Panc1 (cell line): ENCODE data around the gene RFX1. TPM values are rescaled to one million over a fixed set of nuclear protein-coding genes. Genes with fewer than 3 reads are reported as not detected.

Source experiments
- ATAC-seq: fragments of 200-7000 bp; cut with Tn5 transposase; 2 replicates; pipeline ENCODE4 v1.9.1; 2020; ENCODE audit warnings: mild to moderate bottlenecking, moderate library complexity
- BruUV-seq: library from RNA; stranded (reverse); fragments of 400-500 nt; replicated peaks from 2 replicates; lab custom pipeline; 2021; lab: Mats Ljungman, UMichigan
- CTCF ChIA-PET: fragments of 300-600 bp; sonication (Branson Sonifier 250); formaldehyde crosslinking; loops from one replicate; lab custom pipeline; 2022; ENCODE audit warnings: antibody characterized with exemption; lab: Charles Lee
- POLR2A ChIA-PET: fragments of 300-600 bp; sonication (Branson Sonifier 250); formaldehyde crosslinking; loops from one replicate; lab custom pipeline; 2022; ENCODE audit warnings: antibody characterized with exemption; lab: Charles Lee
- DNase-seq: peaks from one replicate; pipeline ENCODE4 v3.0.0-alpha.2; 2010; ENCODE audit warnings: low read depth, low spot score
- H3K27ac ChIP-seq: 2 replicates; pipeline ENCODE4 v1.5.1; 2011; ENCODE audit warnings: mild to moderate bottlenecking, low read length, inconsistent platforms
- H3K27me3 ChIP-seq: fragments of 200-500 bp; sonication (Bioruptor generic); 2 replicates; pipeline ENCODE4 v1.6.0; 2014; ENCODE audit warnings: low read length, inconsistent platforms; ENCODE audit not compliant: control insufficient read depth, insufficient read depth
- H3K36me3 ChIP-seq: fragments of 200-500 bp; sonication (Bioruptor generic); 2 replicates; pipeline ENCODE4 v1.5.1; 2014; ENCODE audit warnings: inconsistent platforms, mild to moderate bottlenecking, low read length, moderate library complexity; ENCODE audit not compliant: control insufficient read depth, insufficient read depth
- H3K4me1 ChIP-seq: 2 replicates; pipeline ENCODE4 v1.5.1; 2011; ENCODE audit warnings: inconsistent platforms, mild to moderate bottlenecking, low read length, moderate library complexity; ENCODE audit not compliant: control insufficient read depth, insufficient read depth
- H3K4me3 ChIP-seq, 2 experiments: 2 replicates each; pipeline ENCODE4 v1.5.1; 2011 to 2012; ENCODE audit warnings: low read depth in 2 of 2, low read length in 2 of 2, mild to moderate bottlenecking in 2 of 2, inconsistent platforms in 1 of 2, moderate library complexity in 1 of 2
- H3K9me3 ChIP-seq: fragments of 200-500 bp; sonication (Bioruptor generic); 2 replicates; pipeline ENCODE4 v1.5.1; 2014; ENCODE audit warnings: low read depth, mild to moderate bottlenecking, inconsistent platforms, low read length, moderate library complexity; ENCODE audit not compliant: control insufficient read depth, insufficient read depth
- CTCF ChIP-seq: fragments of 450-650 bp; IDR thresholded peaks from 2 replicates; pipeline ENCODE4 v1.5.1; 2017; ENCODE audit warnings: mild to moderate bottlenecking
- POLR2AphosphoS5 ChIP-seq: IDR thresholded peaks from 2 replicates; pipeline ENCODE4 v1.6.1; 2012; ENCODE audit warnings: mild to moderate bottlenecking, low read depth, low read length, moderate library complexity
- REST ChIP-seq, 2 experiments: IDR thresholded peaks; 2 replicates each; pipeline ENCODE4 v1.6.1; 2011 to 2012; ENCODE audit warnings: low read depth in 2 of 2, control low read depth in 1 of 2, low read length in 1 of 2, mild to moderate bottlenecking in 1 of 2, moderate library complexity in 1 of 2; ENCODE audit not compliant: insufficient read depth in 1 of 2
- SIN3A ChIP-seq: IDR thresholded peaks from 2 replicates; pipeline ENCODE4 v1.6.1; 2012; ENCODE audit warnings: low read depth, mild to moderate bottlenecking, low read length, moderate library complexity, borderline replicate concordance; ENCODE audit not compliant: insufficient read depth
- TCF7L2 ChIP-seq: IDR thresholded peaks from 2 replicates; pipeline ENCODE4 v1.6.1; 2011; ENCODE audit warnings: mild to moderate bottlenecking, low read depth, low read length, inconsistent platforms
- in situ Hi-C: cut with HindIII; loops from 2 replicates; pipeline ENCODE4 v1.10.0; 2016; ENCODE audit warnings: low sequenced_read_pairs, low pct_unique_long_range_greater_than_20kb
- intact Hi-C: fragments of 100-400 bp; cut with micrococcal nuclease; formaldehyde crosslinking; loops from one replicate; pipeline ENCODE4 v1.10.0; 2022; ENCODE audit not compliant: unreplicated experiment
- total RNA-seq: library from RNA; stranded (reverse); gene quantifications from one replicate; pipeline ENCODE4 v1.2.1, GENCODE V29; 2021; ENCODE audit not compliant: unreplicated experiment

The RFX1 gene
- total RNA-seq, 1 experiment from 2014 or later: 15.2 TPM

DNA sequence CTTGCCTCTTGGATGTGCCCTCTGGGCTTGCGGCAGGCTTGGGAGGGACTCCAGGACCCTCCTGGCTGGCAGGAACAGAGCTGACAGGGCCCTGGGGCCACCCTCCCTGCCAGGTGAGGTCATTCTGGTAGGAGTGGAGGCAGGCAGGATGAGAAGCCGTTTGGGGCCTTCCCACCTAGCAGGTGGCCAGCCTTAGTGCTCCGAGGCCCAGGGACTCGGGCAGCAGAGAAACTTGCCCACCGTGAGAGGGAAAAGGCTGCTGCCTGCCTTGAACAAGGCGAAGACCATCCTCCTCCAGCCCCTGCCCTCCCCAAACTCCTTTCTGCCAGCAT, 8.5 kb downstream of the RFX1 start:
- Histone ChIP-seq H3K27me3 (no peaks in the 10 kb centered on the region), H3K27ac (no peak overlapping the region), H3K36me3 (no peaks in the 10 kb centered on the region), H3K9me3 (no peaks in the 10 kb centered on the region; the same call in 1 of the 2 replicates), H3K4me3 (no peak overlapping the region), H3K4me1 (no peaks in the 10 kb centered on the region)
- no peak for TF ChIP-seq REST (IDR thresholded peaks at IDR 0.05; ENCODE audit: insufficient read depth in 1 of 2, low read depth in 2 of 2, low read length in 1 of 2)
- no peak for TF ChIP-seq SIN3A
- TF ChIP-seq POLR2AphosphoS5: no peak
- TF ChIP-seq TCF7L2: no peak
- no peak for TF ChIP-seq CTCF
- CTCF ChIA-PET: no interaction called here
- intact Hi-C loops: no loop called here
- no peak for DNase-seq
- no TSS peak for BruUV-seq
- no peak for ATAC-seq
- in situ Hi-C loops: no loop called here
- POLR2A ChIA-PET: no interaction called here

DNA sequence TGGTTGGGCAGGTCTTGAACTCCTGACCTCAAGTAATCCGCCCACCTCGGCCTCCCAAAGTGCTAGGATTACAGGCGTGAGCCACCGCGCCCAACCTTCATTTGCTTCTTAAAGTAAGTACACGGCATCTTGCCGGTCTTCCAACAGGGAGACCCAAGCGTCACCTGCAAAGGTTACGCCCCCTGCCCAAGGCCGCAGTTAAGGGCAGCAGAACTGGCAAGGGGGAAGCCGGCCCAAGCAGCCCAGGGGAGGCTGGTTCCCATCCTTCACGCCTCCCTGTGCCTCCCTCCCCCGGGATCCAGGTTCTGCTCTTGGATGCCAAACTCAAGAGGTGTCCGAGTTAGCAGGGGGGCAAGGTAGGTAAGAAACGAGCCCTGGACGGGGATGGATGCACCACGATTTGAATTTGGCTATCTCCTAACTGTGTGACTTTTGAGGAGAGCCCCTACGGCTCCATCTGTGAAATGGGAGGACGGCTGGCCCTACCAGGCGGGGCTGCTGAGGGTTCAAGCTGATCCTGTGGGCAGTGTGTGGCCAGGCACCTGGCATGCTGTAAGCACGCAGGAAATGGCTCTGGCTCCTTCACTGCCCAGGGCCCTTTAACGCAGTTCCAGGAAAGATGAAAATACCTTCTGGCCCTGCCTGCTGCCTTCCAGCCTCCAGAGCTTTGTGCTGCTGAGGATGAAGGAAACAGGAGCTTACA, 9.0 kb downstream of the RFX1 start:
- CTCF ChIA-PET: no interaction called here
- BruUV-seq: no TSS peak
- POLR2A ChIA-PET: interaction anchor here (0.6 kb wide), 1 partner anchor 319 kb away, joined by 4 read pairs; no protein-coding TSS in a partner anchor

More for the DNA sequence above, 9.0 kb downstream of the RFX1 start:
- in situ Hi-C loops: no loop called here
- TF ChIP-seq CTCF (no peak), REST (IDR thresholded peaks at IDR 0.05; ENCODE audit: insufficient read depth in 1 of 2, low read depth in 2 of 2, low read length in 1 of 2) (no peak), POLR2AphosphoS5 (no peak)
- no peaks in the 10 kb centered on the region for H3K4me1 ChIP-seq
- ATAC-seq: no peak
- intact Hi-C loops: no loop called here
- no peak for DNase-seq
- no peaks in the 10 kb centered on the region; the same call in 1 of the 2 replicates for H3K9me3 ChIP-seq
- H3K36me3 ChIP-seq: no peaks in the 10 kb centered on the region
- no peak overlapping the region for H3K27ac ChIP-seq
- H3K4me3 ChIP-seq: no peak overlapping the region
- H3K27me3 ChIP-seq: no peaks in the 10 kb centered on the region
